ENCODE measurements around the gene TMEM9.

TMEM9 gene

DNA sequence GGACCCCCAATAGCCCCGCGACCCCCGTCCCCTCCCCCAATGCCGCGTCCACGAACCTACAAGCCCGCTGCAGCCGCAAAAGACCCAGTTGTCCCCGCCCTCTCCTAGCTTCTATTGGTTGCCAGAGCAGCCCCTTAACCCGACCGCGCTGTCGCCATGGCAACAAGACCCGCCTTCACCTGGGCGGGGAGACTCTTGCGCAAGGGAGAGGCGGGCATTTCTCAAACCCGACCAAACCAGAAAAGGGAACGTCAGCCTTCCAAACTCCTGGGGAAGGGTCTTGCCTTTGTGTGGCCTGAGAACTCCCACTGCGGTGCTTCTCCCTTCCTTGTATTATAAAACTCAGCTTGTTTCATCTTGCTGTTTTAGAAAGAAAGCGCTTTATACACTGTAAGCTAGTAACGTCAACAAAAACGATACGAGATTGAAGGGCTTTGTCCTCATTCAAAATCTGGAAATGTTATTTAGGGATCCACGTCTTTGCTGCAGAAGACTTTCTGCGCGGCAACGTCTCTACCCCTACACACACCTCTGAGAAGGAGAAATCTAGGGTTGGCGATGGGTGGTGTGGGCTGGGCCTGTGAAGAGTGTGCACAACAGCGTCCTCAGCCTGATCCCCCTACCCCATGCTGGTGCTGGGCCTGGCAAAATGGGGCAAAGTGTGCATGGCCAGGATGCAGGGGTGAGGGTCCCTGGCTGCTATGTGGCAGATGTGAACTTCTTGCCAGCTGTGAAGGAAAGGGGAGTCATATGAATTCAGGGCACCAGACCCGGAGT lies at the start of gene TMEM9:
Gene TMEM9 (minus strand): TSS at position 86 of the 777 bp plus-strand sequence. CDS start 551 bp downstream, outside the sequence.
- peak; percentile 3 for FAIRE-seq

DNA sequence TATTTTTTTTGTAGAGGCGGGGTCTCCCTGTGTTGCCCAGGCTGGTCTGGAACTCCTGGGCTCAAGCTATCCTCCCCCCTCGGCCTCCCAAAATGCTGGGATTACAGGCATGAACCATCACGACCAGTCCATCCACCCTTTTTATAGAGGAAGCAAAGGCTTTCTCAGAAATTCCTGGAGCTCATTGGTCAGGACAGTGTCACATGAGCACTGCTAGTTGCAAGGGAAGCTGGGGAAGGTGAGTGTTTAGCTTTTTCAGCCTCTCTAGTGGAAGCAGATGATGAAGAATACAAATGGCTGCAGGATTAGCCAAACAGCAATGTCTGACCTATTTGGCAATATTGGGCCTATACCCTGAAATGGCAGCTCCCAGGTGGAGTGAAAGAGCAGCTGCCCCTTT lies 44.3 kb upstream of the TMEM9 start:
- FAIRE-seq, result no peak

DNA sequence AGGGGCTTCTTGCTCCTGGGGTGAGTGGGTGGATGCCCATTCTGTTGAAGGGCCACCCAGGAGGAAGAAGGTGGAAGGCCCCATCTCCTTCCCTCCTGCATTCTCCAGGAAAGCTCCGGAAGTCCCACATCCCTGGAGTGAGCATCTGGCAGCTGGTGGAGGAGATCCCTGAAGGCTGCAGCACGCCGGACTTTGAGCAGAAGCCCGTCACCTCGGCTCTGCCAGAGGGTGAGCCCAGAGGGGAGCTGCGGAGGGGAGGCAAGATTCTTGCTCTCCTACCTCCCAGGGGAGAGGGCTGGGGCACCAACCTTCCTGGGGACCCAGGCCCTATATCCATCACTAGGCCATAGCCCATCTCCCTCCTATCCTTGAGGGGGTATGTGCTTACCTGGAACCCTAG lies 39.8 kb upstream of the TMEM9 start:
- no peak for FAIRE-seq

DNA sequence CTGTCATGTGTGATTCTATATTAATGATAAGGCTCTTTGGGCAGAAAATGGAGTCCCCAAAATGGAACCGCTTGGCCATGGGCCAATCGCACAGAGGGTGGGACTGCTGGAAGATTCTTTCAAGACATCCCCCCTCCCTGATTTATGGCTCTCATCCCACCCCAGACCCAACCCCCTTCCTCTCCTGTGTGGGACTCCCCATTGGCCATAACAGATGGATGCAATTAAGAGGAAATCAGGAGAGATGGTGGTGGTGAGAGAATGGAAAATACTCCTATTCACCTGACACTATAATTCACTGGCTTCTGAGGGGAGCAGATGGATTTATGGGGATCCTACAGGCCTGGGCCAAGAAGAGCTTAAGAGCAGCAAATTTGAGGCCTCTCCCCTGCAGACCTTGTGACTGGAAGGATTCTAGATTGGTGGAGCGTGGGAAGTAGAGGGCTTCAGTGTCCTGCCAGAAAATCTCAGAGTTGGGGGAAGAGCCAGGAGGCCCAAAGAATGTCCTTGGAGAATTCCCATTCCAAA lies 38.1 kb upstream of the TMEM9 start:
- FAIRE-seq, result no peak

DNA sequence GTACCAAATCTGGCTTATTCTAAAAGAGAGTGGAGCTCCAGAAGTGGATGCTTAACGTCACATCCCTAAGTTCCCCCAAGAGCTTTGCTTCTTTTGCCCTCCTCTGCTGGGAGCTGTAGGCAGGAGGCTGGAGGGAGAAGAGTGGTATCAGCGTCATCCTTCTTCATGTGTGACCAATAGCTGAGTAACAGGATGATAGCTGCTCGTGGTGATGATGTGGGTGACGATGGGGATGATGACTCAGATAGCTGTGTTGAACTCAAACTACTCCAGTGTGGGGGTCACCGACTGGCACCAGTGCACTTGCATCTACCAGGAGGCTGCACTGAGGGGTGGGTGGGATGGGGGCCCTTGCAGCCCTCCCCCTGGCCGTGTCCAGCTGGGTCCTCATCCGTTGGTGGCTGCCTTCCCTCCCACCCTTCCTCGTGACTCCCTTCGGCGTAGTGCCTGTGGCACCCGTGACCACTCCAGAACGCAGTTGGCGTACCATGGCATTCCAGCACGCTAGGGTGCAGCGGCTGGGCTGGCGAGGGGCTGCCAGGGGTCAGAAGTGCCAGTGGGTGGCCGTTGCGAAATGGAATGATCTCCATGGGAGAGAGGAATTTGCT lies 37.5 kb upstream of the TMEM9 start:
- no peak for FAIRE-seq

DNA sequence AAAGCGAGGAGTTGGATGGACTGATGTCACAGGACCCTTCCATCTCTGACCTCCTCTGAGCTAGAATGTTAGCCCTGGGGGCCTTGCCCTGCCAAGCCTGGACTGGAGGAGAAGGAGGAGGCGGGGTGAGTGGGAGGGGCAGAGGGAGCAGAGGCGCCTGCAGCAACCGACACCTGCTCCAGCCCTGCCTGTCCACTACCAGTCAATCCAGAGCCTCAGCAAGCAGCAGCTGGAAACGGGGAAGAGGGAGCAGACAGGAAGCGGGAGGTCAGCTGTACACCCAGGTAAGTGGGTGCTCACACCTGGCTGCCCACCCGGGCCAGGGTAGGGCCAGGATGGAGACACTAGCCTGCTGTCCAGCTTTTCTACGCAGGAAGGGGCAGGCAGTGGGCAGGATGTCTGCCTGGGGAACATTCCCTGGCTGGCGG lies 36.4 kb upstream of the TMEM9 start, which contains the start of gene IGFN1:
Gene IGFN1 (plus strand): TSS at position 201 of the 428 bp plus-strand sequence. CDS start 2,470 bp downstream, outside the sequence.
- FAIRE-seq, result no peak

DNA sequence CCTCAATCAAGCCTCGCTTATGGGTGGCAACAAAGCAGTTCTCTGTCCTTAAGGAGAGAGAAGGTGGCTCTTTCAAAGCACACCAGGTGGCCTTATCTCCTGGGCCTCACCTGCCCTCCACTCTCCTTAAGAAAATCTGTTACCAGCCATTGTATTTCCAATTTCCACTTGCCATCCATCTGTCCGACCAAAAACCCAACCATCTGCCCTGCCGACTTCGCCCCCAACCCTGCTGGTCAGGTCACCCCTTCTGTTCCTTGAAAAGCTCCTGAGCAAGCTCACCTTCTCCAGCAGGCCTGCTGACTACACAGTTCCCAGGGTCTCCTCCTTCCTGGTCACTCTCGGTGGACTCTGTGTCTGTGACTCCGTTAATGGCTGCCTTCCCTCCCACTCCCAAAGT lies 35.7 kb upstream of the TMEM9 start:
- no peak for FAIRE-seq

DNA sequence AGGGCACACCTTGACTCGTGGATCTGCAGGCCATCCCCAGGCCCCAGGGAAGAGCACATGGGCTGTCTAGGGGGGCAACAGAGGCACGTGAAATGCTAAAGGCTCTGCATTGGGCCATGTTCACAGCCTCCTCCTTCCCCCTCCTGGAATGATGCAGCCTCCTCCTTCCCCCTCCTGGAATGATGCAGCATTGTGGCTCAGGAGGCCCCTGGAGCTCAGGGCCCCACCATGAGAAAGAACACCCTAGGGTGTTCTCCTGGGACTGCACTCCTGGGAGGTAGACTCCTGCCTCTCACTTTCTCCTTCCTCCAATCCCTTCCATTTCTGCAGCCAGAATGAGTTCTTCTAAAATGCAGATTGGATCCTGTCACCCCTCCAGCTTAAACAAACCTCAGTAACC lies 34.8 kb upstream of the TMEM9 start:
- no peak for FAIRE-seq

DNA sequence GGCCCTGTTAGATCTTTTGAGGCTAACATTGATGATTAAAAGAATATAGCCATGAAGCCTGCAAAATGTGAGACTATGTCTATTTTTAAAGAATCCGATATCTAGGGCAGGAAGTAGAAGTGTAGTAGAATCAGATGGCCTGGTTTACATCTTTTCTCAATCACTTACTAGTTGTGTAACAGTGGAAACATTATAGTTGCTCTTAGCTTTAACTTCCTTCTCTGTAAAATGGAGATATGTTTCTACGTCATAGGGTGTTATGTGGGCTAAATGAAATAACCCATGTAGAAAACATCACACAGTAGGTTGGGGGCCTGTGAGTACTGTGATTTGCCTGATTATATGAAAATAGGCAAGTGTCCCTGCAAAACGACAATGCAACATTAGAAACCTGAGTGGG lies 31.9 kb upstream of the TMEM9 start:
- no peak for FAIRE-seq

DNA sequence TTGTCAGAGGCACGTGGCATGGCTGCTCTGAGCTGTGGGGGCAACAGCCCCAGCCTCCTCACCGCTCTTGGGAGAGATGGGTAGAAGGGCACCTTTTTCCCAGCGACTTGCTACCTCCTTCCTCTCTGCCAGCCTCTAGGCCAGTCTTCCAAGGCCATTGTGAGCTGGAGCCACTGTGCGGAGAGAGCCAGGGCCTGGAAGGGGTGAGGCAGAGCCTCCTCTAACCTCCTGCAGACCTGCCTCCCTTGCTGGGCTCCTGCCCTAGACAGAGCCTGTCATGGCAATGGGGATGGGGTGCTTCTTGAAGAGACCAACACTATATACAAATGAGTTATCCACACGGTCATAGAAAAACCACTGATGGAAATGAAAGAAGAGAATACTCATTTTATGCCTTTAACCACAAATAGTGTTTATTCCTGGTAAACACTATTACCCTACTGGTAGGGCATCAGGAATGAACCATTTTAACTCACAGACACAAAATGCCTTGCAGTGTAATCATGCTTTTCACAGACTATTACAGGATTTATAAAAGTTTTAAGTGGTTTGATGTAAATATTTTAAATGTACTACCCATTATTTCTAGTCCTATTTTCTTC lies 31.4 kb upstream of the TMEM9 start:
- no peak for FAIRE-seq

DNA sequence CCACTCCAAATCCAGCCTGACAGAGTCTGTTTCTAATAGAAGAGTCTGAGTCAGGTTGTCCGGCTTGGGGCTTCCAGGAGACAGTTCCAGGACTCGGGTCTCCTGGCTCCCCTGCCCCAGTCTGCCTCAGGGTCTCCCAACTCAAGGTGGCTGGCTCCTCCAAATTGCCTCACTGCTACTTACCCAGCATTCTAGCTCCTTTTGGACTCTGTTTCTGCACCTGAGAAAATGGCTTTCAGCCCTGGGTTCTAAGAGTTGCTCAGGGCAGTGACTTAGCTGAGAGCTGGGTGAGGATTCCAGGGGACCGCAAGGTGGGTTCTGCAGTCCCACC lies 30.8 kb upstream of the TMEM9 start:
- FAIRE-seq, result no peak

DNA sequence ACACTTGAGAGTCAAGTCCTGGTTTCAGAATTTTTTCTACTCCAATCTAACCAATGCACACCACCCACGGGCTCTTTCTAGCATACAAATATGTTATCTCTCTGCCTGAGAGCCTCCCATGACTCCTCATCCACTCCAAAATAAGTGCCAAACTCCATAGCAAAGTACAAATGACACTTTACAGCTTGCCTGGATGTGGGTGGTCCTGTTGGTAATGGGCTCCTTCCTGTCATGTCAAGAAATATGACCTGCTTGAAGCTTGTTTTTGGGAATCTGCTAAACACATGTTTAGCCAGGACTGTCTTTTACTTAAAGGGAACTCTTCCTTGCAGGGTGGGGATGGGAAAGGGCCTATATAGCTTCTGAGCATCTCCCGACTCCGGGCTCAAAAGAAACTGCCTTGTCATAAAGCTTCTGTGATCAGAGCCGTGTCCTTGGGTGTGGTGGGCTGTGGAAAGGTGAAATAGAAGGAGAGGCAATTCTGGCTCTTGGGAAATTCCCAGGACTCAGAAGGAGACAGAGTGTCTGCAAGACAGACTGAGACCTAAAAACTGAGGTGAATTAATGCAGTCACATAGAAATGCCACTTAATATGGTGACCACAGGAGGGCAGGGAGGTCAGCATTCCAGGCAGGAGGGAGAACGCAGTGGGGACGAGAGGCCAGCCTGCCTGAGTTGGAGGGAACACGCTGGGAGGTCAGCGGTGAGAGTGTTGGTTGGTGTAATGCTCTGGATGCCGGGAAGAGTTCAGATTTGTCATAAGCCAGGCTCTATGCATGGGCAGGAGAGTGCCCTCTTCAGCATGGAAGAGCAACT lies 30.2 kb upstream of the TMEM9 start:
- FAIRE-seq, result no peak

DNA sequence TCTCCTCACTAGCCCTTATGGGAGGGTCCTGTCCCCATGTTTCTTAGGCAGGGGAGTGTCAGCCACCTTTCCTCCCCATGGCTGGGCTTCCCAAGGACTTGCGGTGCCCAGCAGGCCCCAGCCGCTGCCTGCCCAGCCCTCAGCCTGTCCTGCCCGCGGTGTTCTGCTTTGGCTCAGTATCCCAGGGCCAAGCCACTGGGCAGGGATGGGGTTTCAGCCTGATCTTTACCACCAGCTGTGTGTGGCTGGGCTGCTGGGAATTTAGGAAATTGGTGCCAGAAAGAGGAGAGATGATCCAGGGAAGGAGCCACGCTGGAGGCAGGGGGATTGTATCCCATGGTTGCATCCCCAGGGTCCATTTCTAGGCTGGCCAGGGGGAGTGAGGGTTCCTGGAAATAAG lies 29.5 kb upstream of the TMEM9 start:
- no peak for FAIRE-seq

DNA sequence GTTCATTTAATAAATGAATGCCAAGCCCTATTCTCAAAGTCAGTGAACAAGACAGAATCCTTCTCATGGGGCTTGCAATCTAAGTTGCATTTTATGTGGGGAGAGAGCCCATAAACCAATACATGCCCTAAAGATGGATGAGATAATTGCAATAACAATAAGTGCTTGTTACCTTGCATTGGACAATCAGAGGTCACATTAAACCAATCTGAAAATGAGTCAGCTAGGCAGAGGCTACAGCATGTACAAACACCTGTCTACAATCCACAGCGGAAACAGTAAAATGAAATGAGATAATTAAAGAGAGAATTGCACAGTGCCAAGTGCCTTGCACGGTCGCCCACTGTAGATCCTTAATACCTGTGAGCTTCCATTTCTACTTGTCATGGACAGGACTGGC lies 28.9 kb upstream of the TMEM9 start:
- FAIRE-seq, result no peak

DNA sequence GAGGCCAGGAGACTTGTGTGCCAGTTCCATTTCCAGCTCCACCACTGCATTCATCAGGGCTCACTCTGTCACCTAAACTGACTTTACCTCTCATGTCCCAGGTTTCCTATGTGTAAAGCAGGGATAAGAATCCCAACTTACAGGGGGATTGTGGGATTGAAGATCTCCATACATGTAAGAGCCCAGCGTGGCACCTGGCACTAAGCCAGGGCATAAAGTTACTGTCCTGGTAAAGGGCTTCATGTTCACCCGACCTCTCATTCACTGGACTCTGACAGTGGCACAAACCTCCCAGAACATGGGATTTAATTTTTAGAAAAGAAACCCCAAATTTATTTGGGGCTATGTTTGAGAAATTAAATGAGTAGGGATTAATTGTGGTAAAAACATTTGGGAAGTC lies 27.5 kb upstream of the TMEM9 start:
- no peak for FAIRE-seq

DNA sequence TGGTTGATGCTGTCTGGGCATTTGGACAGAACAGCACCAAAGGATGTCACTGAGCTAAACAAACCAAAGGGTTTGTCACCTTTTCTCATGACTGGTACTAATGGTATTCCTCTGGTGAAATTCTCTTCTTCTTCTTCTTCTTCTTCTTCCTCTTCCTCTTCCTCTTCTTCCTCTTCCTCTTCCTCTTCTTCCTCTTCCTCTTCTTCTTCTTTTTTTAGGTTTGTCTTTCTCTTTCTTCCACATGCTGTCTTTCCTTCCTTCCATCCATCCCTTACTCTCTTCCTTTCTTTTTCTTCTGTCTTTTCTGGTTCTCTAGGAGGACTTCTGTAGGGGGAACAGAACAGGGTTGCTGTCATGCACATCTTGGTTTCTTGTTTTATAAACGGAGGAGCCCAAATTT lies 27.0 kb upstream of the TMEM9 start:
- FAIRE-seq, result no peak

DNA sequence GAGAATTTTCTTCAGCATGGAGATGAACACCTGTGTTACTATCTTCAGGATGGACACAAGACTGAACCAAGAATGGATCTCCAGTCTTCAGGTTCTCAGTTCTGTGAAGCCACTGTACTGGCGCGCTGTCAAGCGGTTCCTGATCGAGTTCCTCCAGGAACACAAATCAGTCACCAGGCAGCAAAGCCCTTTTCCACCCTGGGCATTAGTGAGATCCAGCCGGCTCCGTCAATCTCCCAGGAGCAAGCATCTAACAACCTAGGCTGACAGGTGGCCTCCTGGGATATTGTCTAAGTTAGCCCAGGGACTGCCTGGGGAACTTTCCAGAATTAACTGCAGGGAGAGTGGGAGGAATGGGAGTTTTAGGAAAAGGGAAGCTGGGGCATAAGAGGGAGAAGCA lies 26.6 kb upstream of the TMEM9 start:
- no peak for FAIRE-seq

DNA sequence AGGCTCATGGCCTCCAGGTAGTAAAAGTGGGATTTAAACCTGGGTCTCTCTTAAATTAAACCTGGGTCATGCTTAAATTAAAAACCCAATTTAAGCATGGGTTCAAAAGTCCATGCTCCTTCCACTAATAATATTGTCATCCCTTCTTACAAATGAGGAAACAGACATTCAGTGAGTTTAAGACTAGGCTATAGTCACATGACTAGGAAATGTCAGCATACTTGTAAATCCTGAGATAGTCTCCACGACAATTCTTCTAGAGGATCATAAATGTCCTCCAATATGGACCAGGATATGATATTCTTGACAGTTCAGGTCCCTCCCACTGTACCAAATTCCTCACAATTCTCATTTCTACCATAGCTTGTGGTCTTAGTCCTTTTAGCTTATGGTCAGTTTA lies 25.9 kb upstream of the TMEM9 start:
- FAIRE-seq, result no peak

DNA sequence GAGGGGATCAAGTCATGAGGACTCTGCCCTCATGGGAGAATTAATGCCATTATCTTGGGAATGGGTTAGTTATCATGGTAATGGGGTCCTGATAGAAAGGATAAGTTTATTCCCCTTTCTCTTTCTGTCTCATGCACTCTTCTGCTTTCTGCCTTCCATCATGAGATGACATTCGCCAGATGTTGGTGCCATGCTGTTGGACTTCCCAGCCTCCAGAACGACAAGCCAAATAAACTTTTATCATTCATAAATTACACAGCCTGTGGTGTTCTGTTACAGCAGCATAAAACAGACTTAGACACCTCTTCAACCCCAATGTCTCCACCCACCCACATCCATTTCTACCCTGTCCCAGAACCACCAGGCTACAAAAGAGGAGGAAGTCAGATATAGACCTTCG lies 24.4 kb upstream of the TMEM9 start:
- no peak for FAIRE-seq

DNA sequence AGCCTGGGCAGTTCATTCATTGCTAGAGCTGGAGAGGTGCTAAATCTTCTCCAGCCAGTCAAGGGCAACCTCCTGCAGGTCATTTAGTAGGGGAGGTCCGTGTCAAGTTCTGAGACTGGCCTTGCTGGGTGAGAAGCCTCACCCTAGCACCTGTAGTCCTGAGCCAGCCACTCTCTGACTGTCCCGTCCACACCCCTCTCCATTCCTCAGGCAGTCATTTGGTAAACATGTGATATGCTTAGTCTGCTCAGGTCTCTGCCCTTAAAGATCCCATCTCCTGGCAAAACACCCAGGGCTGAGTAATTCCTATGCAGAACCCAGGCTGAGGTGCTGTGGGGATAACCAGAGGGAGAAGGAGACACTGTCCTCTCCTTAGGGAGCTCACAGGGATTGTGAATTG lies 22.7 kb upstream of the TMEM9 start:
- no peak for FAIRE-seq

DNA sequence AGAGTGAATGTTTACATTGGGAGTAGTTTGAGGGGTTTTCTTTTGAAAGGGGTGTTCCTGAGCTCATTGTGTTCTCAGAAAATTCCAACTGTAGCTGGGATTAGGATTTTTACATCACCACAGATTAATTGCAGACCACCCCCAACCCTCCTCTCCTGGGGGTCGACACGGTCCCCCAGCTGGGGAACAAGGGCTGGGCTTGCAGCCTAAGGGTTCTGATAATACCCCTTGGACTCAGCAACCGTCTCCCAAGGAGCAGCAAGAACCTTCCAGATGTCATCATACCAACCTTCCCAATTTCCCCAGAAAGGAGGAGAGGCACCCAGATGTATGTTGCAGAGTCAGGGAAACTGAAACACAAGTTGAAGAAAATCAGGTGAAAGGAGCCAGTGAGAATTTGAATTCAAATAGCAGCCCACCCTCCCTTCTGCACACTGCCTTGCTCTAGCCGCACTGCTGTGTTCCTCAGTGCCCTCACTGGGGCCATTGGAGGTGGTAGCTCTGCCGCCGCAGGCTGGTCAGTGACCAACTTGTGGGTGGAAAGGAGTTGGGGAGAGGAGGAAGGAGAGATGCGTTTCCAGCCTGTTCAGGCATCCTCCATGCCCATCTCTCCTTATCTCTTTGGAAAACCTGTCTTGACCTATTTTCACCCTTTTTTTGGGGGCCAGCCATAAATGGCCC lies 21.7 kb upstream of the TMEM9 start:
- no peak for FAIRE-seq

DNA sequence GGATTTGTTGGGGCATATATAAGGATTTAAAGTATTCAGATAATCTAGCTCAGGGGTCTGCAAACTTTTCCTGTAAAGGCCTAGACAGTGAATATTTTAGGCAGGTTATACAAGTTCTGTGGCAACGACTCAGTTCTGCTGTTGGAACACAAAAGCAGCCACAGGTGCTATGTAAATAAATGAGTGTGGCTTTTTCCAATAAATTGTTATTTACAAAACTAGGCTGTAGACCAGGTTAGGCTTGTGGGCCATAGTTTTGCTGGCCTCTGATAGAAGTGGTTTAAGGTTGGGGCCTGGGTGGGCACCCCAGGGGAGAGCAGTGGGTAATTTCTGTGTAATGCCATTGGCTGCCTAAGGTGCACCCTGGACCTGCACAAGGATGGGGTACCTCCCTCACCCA lies 19.5 kb upstream of the TMEM9 start:
- FAIRE-seq, result no peak

Measured in A204.1 (cell line).